GM12878 (cell line): ENCODE results near the gene CT45A1. TPM values are rescaled to one million over a fixed set of nuclear protein-coding genes. Genes with fewer than 3 reads are reported as not detected.
"Not testable (repeated sequence)": the region's sequence is repeated elsewhere in the genome, so short reads cannot be mapped to it uniquely, and the experiment has no call there.

Source experiments
- ATAC-seq: fragments of 200-7000 bp; cut with Tn5 transposase; 3 replicates; pipeline ENCODE4 v1.9.1; 2020; ENCODE audit warnings: mild to moderate bottlenecking, moderate library complexity
- Bru-seq: library from RNA; stranded (reverse); fragments of 400-500 nt; gene quantifications from one replicate; lab custom pipeline; 2021; lab: Mats Ljungman, UMichigan
- BruChase-seq, 2 experiments: library from RNA; stranded (reverse); fragments of 400-500 nt; gene quantifications; one replicate each; lab custom pipeline; 2021; lab: Mats Ljungman, UMichigan
- BruUV-seq: library from RNA; stranded (reverse); fragments of 400-500 nt; replicated peaks from 2 replicates; lab custom pipeline; 2021; lab: Mats Ljungman, UMichigan
- CTCF ChIA-PET: fragments of 300-600 bp; sonication (Branson Sonifier 250); formaldehyde crosslinking; extraction: SDS; loops from one replicate; lab custom pipeline; 2021; ENCODE audit warnings: inconsistent platforms; lab: Yijun Ruan, JAX
- POLR2A ChIA-PET: fragments of 350-600 bp; formaldehyde crosslinking; extraction: SDS; loops from one replicate; lab custom pipeline; 2021; ENCODE audit warnings: inconsistent platforms; lab: Charles Lee
- RAD21 ChIA-PET: fragments of 300-600 bp; sonication (Branson Sonifier 250); formaldehyde crosslinking; loops from one replicate; lab custom pipeline; 2023; ENCODE audit warnings: antibody characterized with exemption; ENCODE audit not compliant: unreplicated experiment; lab: Charles Lee
- SMC1A ChIA-PET: fragments of 300-600 bp; sonication (Branson Sonifier 250); formaldehyde crosslinking; loops from one replicate; lab custom pipeline; 2023; ENCODE audit not compliant: unreplicated experiment, uncharacterized antibody; lab: Charles Lee
- DNase-seq: peaks from one replicate; pipeline ENCODE4 v3.0.0-alpha.2; 2011; ENCODE audit warnings: low read depth, low spot score
- FAIRE-seq: peaks from 3 replicates; lab custom pipeline; 2011; peaks lifted over from hg19 to GRCh38; lab: Jason Lieb, UNC
- H2AFZ ChIP-seq: 2 replicates; pipeline ENCODE4 v1.6.0; 2011; ENCODE audit warnings: low read depth, low read length, control low read depth; ENCODE audit not compliant: control insufficient read depth
- H3K27ac ChIP-seq: 2 replicates; pipeline ENCODE4 v1.5.1; 2011; ENCODE audit warnings: control low read depth; ENCODE audit not compliant: control insufficient read depth, insufficient read depth
- H3K27me3 ChIP-seq, 2 experiments: replicated peaks in 1 of 2; 2 replicates each; pipeline versions ENCODE4 v1.6.0 to v1.6.1; 2011; ENCODE audit warnings: low read length in 1 of 2; ENCODE audit not compliant: control insufficient read depth in 2 of 2, insufficient read depth in 2 of 2
- H3K36me3 ChIP-seq, 2 experiments: 2 replicates each; pipeline ENCODE4 v1.5.1; 2011; ENCODE audit warnings: low read length in 1 of 2; ENCODE audit not compliant: control insufficient read depth in 2 of 2, insufficient read depth in 2 of 2
- H3K4me1 ChIP-seq: 2 replicates; pipeline ENCODE4 v1.6.1; 2011; ENCODE audit warnings: mild to moderate bottlenecking, low read length, moderate library complexity, mixed read lengths; ENCODE audit not compliant: control insufficient read depth, insufficient read depth
- H3K4me2 ChIP-seq: 2 replicates; pipeline ENCODE4 v1.6.0; 2011; ENCODE audit warnings: control low read depth; ENCODE audit not compliant: control insufficient read depth, insufficient read depth
- H3K4me3 ChIP-seq: fragments of 200-600 bp; sonication (generic); 2 replicates; pipeline ENCODE4 v1.5.1; 2016
- H3K79me2 ChIP-seq: 2 replicates; pipeline ENCODE4 v1.6.0; 2011; ENCODE audit warnings: low read length; ENCODE audit not compliant: control insufficient read depth, insufficient read depth
- H3K9ac ChIP-seq: 2 replicates; pipeline ENCODE4 v1.8.0; 2011; ENCODE audit warnings: low read length, control low read depth, mixed read lengths; ENCODE audit not compliant: control insufficient read depth, insufficient read depth
- H3K9me3 ChIP-seq: replicated peaks from 3 replicates; pipeline ENCODE4 v1.5.1; 2011; ENCODE audit warnings: mild to moderate bottlenecking, low read length; ENCODE audit not compliant: control insufficient read depth, insufficient read depth
- H4K20me1 ChIP-seq: 2 replicates; pipeline ENCODE4 v1.6.0; 2011; ENCODE audit not compliant: control insufficient read depth, insufficient read depth
- CTCF ChIP-seq, 3 experiments: IDR thresholded peaks in 2 of 3; conservative IDR thresholded peaks in 1 of 3; 2 replicates each; pipeline ENCODE4 v1.5.1; 2011; ENCODE audit warnings: low read depth in 3 of 3, low read length in 3 of 3, mild to moderate bottlenecking in 3 of 3, control low read depth in 2 of 3, moderate library complexity in 2 of 3, inconsistent platforms in 1 of 3, mixed read lengths in 1 of 3; ENCODE audit not compliant: control insufficient read depth in 2 of 3, insufficient read depth in 1 of 3; ENCODE audit errors: extremely low read depth in 1 of 3
- WGBS: methylation state at CpG from one replicate; pipeline ENCODE4 v1.1.6; 2016; ENCODE audit warnings: low lambda C conversion rate; ENCODE audit not compliant: insufficient replicate concordance, insufficient coverage; ENCODE audit errors: missing lambda C conversion rate; 5-methylcytosine and 5-hydroxymethylcytosine counted together
- in situ Hi-C: fragments of 300-500 bp; cut with MboI; formaldehyde crosslinking; loops from 9 replicates; pipeline ENCODE4 v1.14.3; 2018; ENCODE audit warnings: mixed read lengths
- intact Hi-C: fragments of 100-400 bp; cut with micrococcal nuclease; formaldehyde crosslinking; loops from one replicate; pipeline ENCODE4 v1.14.2; 2022; ENCODE audit not compliant: unreplicated experiment
- long read RNA-seq, 2 experiments: library from polyadenylated mRNA; unstranded; transcript quantifications; one replicate each; pipeline ENCODE4 v2.0.0, GENCODE V29; 2019 to 2020
- polyA minus RNA-seq, 3 experiments: library from RNA; depleted of rRNA, polyadenylated mRNA; stranded (reverse); fragments of >200 nt; gene quantifications; 2 replicates each; pipeline ENCODE4 v1.2.3, GENCODE V29; 2011
- polyA plus RNA-seq, 11 experiments: library from polyadenylated mRNA; depleted of rRNA in 4 of 11; unstranded in 6 of 11; stranded (reverse) in 5 of 11; fragments of >200 nt; fragmentation: Nextera tagmentation in 4 of 11; fragmentation: Illumina TruSeq in 1 of 11; extraction: Ambion mirVana in 4 of 11; extraction: Trizol in 1 of 11; gene quantifications; 1 replicate in 1 of 11; 2 replicates in 10 of 11; pipeline versions ENCODE4 v1.2.1 to v1.2.3, GENCODE V29; 2011 to 2016; ENCODE audit warnings: inconsistent platforms in 2 of 11, missing spikeins in 2 of 11, low read depth in 1 of 11
- total RNA-seq, 4 experiments: library from RNA; depleted of rRNA in 3 of 4; stranded (reverse); fragments of >200 nt in 3 of 4; fragmentation: Illumina TruSeq in 1 of 4; extraction: Trizol in 1 of 4; gene quantifications; 2 replicates each; pipeline versions ENCODE4 v1.2.1 to v1.2.3, GENCODE V29; 2013 to 2021

CT45A1 gene
- not detected in 2 replicates for total RNA-seq (2013; cell fraction: nucleolus; rRNA removed)
- total RNA-seq (2014; rRNA removed) (not detected in 2 replicates), total RNA-seq (2014; rRNA removed; fragmentation: Illumina TruSeq; extraction: Trizol) (not detected in 2 replicates), total RNA-seq (2021) (not detected in 2 replicates), polyA plus RNA-seq (2011; rRNA removed) (0.14 and 0.19 TPM in 2 replicates), polyA plus RNA-seq (2014; fragmentation: Illumina TruSeq; extraction: Trizol) (not detected in 2 replicates), polyA plus RNA-seq (2014; fragmentation: Nextera tagmentation; extraction: Ambion mirVana) (not detected), polyA plus RNA-seq (2014; rRNA removed) (0.10 TPM in 1 of 2 replicates, not detected in the other), polyA plus RNA-seq (2016; fragmentation: Nextera tagmentation; extraction: Ambion mirVana) (not detected), polyA minus RNA-seq (2011; rRNA and poly(A)+ RNA removed) (not detected in 2 replicates), Bru-seq, nascent RNA (not detected), BruChase-seq, experiment 1, labeled RNA remaining after a 6-hour chase (not detected), BruChase-seq, experiment 2, labeled RNA remaining after a 2-hour chase (not detected)
- polyA plus RNA-seq (2011; ENCODE audit: low read depth): not detected
- polyA plus RNA-seq (2011; cell fraction: cytosol; rRNA removed): not detected in 2 replicates
- not detected in 2 replicates for polyA plus RNA-seq (2011; cell fraction: nucleus; rRNA removed)
- not detected in 2 replicates for polyA plus RNA-seq (2012)
- polyA minus RNA-seq (2011; cell fraction: cytosol; rRNA and poly(A)+ RNA removed): not detected in 2 replicates
- not detected in 2 replicates for polyA minus RNA-seq (2011; cell fraction: nucleus; rRNA and poly(A)+ RNA removed)
- long read RNA-seq, experiment 1: 0 reads
- long read RNA-seq, experiment 2: 0 reads

GRCh38 chrX:135713183-135713689, at the start of gene CT45A1:
TSS of gene CT45A1 (plus strand) at chrX:135713639. CDS start at chrX:135718941, 5,302 bp downstream.
- in situ Hi-C loops, H3K27me3 ChIP-seq, H3K9ac ChIP-seq, SMC1A ChIA-PET, H3K4me2 ChIP-seq, ATAC-seq, H3K79me2 ChIP-seq, RAD21 ChIA-PET, FAIRE-seq, H3K36me3 ChIP-seq, H3K9me3 ChIP-seq, CTCF ChIA-PET, intact Hi-C loops, H4K20me1 ChIP-seq, H2AFZ ChIP-seq, BruUV-seq, H3K4me1 ChIP-seq, POLR2A ChIA-PET, DNase-seq, H3K4me3 ChIP-seq, H3K27ac ChIP-seq: not testable (repeated sequence)
- peak in 2 of 3 experiments; percentile 38 to 41; a peak in 3 of 6 replicates for TF ChIP-seq CTCF (IDR thresholded peaks at IDR 0.05 in 2 of 3, conservative IDR thresholded peaks at IDR 0.05 in 1 of 3; ENCODE audit: control insufficient read depth in 2 of 3, extremely low read depth in 1 of 3, insufficient read depth in 1 of 3, low read depth in 3 of 3, low read length in 3 of 3)
- WGBS: 37% methylated on average over 15 of the region's 15 CpGs

GRCh38 chrX:135672979-135673378, 40.5 kb upstream of the CT45A1 start:
- H3K27me3 ChIP-seq, POLR2A ChIA-PET, H2AFZ ChIP-seq, FAIRE-seq, ATAC-seq, BruUV-seq, H3K9ac ChIP-seq, CTCF ChIA-PET, in situ Hi-C loops, RAD21 ChIA-PET, H3K79me2 ChIP-seq, H3K4me3 ChIP-seq, H3K27ac ChIP-seq, H4K20me1 ChIP-seq, H3K36me3 ChIP-seq, DNase-seq, H3K4me2 ChIP-seq, H3K4me1 ChIP-seq, SMC1A ChIA-PET, H3K9me3 ChIP-seq, intact Hi-C loops: not testable (repeated sequence)
